GM19395 (cell line): ENCODE data around the gene RASSF5.

ENCODE experiments used
- ATAC-seq: cut with Tn5 transposase; IDR thresholded peaks from one replicate; pipeline ENCODE4 v1.9.1; 2021; ENCODE audit warnings: mild to moderate bottlenecking, moderate library complexity; ENCODE audit not compliant: unreplicated experiment

Gene RASSF5

GRCh38 chr1:206544562-206545257 is 37.4 kb downstream of the RASSF5 start:
- no peak for ATAC-seq

- no peak for ATAC-seq
Measured at GRCh38 chr1:206545351-206545750, 38.0 kb downstream of the RASSF5 start.

GRCh38 chr1:206547104-206547503 is 39.8 kb downstream of the RASSF5 start:
- ATAC-seq, result no peak

- no peak for ATAC-seq
Measured at GRCh38 chr1:206550446-206550845, 43.1 kb downstream of the RASSF5 start.

- no peak for ATAC-seq
Measured at GRCh38 chr1:206551296-206551985, 44.1 kb downstream of the RASSF5 start.

DNA sequence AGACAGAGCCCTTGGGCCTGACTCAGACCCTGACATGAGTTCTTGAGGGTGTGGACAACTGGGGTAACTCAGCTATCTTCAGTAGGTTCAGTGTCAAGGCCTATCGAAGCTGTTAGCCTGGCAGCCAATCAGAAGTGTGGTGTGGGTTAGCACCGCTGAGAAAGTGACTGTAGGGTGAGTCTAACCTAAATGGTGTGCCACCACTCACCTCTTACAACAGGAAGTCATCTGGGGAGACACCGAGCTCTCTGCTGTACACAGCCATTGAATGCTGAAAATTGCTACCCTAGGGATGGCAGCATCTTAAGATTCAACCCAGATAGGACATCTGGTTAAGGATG is 44.6 kb downstream of the RASSF5 start:
- ATAC-seq, result no peak

DNA sequence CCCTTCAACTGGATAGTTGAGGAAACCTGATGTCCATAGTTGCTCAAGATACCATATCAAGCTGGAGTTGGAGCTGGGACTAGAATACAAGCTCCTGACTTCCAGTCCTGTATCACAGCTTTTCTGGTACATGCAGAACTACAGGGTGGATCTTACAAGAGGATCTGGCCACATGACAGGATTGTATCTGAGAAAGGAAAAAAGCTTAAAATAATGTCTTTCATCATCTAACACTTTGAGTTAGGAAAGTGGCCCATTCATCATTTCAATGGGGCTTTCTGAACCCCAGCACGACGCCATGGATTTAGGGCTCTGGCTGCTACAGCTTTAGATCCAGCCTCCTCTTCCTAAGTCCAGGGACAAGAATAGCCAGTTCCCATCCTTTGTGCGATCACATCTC is 46.9 kb downstream of the RASSF5 start:
- ATAC-seq, result no peak

DNA sequence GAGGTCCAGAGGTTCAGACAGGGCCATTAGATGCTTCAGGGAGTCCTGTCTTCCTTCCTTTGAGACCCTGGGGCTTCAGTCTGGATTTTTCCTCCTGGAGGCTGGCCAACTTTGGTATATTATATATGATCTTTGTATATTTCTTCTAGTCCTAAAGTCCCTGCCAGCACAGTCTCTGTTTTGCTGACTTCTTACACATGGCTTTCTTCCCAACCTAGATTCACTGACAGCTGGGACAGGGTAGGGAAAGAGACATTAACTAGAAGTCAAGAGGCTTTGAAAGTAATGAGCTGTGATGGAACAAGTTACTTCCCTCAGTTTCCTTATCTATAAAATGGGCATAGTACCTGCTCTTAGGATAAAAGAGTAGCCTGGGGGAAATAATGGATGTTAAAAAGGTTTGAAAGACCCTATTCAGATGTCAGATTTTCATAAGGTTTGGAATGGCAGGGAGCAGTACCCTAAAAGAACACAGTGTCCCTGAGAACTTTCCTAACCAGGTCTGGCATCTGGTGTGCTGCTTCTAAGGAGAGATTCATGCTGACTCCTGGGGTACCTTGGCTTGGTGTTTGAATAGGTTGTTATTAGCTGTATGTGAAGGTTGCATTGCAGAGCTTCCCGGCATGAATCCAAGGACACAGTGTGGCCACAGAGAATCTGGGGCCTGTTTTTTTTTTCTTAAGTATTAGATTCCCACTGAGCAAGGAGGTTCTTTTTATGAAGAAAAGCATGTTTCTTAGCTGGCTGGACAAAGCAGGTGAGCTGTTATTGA is 47.6 kb downstream of the RASSF5 start:
- ATAC-seq, result no peak

- ATAC-seq, result peak; percentile 23
Measured at GRCh38 chr1:206555473-206555935, 48.2 kb downstream of the RASSF5 start.

GRCh38 chr1:206556047-206556749 is 48.9 kb downstream of the RASSF5 start:
- ATAC-seq, result peak; percentile 4

DNA sequence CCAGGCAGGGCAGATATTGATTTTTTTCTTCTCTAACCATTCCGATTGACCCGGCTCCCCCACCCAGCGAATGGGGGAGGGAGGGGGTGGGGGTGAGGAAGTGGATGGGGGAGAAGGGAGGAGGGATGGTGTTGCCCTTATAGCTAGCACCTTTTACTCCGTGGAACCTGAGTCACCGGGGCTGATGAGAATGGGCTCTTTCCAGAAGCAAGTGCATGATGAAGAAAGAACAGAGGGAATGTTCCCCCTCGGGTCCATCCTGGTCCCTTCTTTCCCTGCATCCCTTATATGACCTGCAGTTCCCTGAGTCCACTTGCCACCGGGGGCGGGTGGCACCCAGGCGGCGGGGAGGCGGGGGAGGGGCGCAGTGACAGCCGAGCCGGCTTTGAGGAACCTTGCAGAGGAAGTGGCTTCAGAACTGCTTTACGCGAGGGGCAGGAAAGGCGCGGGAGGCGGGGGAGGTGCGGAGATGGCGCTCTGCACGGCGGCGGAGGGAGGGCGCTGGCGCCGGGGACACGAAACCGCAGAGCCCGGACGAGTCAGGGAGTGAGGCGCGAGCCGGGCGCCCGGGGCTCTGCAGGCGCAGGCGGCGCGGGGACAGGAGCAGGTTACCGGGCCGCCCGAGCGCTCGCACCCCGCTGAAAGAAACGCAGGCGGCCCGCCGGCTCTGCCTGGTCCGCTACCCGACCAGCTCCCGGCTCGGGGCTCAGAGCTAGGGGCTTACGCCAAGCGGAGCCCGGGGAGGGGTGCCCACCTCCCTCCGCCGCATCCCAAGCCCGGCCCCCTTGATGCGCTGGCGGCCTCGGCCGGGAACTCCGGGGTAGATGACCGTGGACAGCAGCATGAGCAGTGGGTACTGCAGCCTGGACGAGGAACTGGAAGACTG is 49.7 kb downstream of the RASSF5 start:
- peak; percentile 55 for ATAC-seq

GRCh38 chr1:206557636-206558473 is 50.5 kb downstream of the RASSF5 start:
- no peak for ATAC-seq

DNA sequence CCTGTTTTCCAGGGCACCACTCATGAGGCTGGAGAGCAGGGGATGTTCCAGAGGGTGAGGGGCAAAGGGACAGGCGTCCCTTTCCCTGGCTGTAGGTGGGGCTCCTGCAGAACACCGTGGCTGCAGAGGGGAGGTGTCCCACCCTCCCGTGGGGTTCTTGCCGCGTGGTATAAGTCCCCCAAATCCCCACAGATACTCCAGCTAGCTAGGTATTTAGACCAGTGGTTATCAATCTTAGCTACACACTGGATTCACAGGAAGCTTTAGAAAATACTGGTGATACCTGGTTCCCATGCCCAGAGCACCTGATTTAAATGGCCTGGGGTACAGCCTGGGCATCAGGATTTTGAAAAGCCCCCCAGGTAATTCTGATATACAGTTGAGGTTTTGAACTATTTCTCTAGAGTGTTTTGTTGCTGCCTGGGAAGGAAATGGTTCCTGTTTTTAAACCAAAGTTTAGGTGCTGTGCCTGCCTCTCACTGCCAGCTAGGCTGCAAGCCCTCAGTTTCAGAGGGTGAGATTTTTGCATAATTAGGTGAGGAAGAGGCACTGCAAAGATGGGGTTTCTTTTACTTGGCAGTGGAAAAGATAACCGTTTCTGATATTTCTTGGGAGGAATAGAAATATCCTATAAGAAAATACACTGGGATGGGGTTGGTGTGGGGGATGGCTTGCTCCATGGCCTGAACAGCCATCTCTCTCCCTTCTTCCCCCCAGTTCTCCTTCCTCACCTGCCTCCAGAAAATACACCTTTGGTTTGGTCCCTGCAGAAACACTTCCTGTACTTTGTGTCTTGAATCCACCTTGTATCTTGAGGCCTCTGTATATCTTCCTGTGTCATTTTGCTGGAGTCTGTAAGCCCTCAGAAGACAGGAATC is 51.7 kb downstream of the RASSF5 start:
- no peak for ATAC-seq

DNA sequence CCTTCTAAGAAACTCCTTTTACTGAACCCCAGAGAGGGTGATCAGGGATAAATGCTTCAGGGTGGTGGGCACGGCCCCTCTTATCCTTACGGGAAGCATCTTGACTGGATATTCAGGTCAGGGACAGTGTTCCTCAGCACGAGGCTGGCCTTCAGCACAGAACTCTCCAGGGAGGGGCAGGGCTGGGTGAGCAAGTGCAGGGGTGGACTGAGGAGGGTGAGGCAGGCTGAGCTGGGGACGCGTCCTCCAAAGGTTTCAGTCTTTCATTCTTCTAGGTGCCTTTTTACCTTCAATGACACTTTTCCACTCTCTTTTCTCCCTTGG is 52.3 kb downstream of the RASSF5 start:
- ATAC-seq, result no peak

DNA sequence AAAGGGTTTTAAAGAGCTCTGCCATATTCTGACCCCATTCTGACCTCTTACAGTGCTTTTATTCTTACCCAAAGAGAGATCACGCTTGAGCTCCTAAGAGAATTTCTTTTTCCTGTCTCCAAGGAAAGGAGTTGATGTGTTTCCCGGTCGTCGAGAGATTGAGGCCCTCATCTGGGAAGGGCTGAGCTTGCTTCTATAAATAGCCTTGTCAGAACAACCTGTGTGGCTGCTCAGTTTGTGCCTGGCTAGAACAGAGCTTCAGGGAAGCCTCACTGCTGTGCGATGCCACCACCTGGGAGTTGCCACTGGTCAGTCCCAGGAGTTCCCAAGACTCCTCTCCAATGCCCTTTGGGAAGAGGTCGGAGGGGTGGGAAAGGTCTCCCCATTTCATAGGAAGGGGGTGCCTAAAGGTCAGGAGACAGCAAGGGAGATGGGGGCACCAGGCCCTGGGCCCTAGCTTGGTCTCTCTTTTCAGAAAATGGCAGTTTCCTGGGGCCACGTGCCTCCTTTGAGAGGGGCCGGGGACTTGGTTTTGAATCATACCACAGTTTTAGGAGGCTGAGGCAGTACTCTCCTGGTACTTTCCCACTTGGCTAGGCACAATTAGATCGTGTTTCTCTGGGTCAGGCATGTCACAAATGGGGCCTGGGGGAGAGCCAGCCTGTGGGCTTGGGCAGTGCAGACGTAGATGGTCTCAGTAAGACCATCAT is 52.8 kb downstream of the RASSF5 start:
- no peak for ATAC-seq

DNA sequence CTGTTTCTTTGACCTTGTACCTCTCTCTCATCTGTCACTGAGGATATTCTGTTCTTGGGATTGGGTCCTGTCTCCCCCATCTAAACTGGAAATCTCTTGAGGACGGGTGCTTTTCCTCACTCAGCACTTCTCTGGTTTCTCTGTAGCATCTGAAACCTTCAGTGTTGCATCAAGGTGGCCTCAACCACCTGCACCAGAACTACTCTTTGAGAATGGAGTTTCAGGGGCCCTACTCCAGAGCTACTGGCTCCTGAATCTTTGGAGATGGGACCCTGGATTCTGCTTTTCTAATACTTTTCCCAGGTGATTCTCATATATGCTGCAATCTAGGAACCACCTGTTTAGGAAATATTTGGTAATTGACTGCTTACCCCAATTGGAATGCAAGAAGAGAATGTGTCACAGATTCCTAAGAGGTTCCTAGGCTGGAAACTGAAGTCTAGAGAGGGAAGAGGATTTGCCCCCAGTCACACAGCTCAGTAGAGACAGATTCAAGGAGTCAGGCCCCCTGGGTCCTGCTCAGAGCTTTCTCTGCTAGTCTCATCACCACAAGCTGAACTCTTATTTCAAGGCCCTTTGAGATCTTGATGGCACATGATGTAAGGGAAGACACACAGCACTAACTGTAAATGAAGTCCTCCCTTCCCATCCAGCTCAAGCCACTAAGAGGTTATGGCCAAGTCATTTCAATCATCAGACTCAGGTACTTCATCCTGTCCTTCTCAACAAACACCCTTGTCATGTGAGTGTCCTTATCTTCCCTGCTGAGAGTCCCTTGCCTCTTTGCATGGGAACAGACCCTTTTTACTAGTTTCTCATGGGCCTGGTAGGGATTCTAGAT is 56.3 kb downstream of the RASSF5 start:
- peak; percentile 41 for ATAC-seq

GRCh38 chr1:206565995-206566394 is 58.7 kb downstream of the RASSF5 start:
- ATAC-seq, result no peak
